Occipital lobe (tissue), 2 donors: Measurements from ENCODE around the gene VPS37B. TPM values are rescaled to one million over a fixed set of nuclear protein-coding genes. Genes with fewer than 3 reads are reported as not detected.

Experiments used
- DNase-seq: peaks from one replicate; lab custom pipeline; 2025; lab: John Stamatoyannopoulos, UW
- total RNA-seq: library from RNA; depleted of rRNA; stranded (reverse); fragments of >200 nt; gene quantifications from one replicate; pipeline ENCODE4 v1.2.3, GENCODE V29; 2014

The VPS37B gene
- total RNA-seq, 1 donor from 2014 or later, result 15.3 TPM

DNA sequence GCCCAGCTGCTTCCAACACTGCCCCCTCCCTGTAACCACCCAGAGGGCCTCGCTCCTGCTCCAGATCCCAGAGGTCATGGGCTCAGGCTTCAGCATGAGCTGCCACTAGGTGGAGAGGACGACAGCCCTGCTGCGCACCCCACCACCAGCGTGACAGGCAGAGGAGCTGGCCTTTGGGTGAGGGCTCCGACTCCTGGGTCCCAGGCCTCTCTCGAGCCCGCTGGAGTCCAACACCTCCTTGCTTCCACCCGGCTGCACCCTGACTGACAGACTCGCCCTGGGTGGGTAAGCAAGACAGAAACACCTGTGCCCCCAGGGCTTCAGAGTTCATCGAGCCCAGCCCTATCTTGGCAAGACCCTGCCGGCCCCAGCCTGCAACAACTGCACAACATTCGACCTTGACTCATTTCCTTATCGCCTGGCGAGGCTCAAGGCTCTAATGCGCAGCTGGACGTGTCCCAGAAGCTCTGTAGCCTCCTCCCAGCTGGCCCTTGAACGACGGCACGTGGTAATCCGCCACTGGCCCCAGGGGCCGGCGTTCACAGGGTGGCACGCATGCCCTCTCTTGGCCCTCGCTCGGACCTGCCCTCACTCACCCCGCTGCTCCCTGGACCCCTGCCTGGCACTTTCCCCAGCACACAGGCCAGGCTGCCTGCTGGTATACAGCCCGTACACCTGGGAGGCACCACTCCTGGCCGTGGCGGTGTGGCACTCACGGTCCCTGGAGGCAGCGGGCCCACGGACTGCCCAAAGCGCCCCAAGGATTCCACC lies 28.0 kb downstream of the VPS37B start:
- no peak for DNase-seq

DNA sequence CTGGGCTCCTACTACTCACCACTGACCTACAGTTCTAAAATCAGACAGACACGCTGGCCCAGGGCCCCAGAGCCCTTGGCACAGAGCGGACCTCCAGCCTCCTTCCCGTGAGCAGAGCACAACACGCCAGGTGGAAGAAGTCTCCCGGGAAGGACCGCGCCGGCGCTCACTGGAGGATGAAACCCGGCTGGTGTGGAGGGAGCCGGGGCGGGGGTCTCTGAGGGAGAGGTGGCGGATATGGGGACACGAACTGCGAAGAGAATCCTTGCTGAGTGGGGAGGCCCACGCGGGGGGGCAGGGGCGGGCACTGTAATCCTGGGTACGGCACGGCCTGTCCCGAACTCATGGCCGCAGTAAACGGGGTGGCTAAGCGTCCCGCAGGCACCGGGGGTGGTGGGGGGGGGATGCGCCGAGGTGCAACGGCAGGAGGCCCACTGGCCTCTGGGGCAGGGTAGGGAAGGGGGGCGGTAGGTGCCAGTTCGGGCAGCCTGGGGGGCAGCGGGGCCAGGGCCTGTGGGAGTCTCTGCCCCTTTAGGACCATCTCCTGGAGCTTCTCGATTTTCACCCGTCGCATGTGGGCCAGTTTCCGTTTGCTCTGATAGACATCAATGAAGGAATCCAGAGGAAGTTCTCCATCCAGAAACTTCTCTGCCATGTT lies 28.8 kb downstream of the VPS37B start:
- DNase-seq, result no peak

- no peak for DNase-seq
Measured at GRCh38 chr12:122866379-122866778, 29.5 kb downstream of the VPS37B start.

DNA sequence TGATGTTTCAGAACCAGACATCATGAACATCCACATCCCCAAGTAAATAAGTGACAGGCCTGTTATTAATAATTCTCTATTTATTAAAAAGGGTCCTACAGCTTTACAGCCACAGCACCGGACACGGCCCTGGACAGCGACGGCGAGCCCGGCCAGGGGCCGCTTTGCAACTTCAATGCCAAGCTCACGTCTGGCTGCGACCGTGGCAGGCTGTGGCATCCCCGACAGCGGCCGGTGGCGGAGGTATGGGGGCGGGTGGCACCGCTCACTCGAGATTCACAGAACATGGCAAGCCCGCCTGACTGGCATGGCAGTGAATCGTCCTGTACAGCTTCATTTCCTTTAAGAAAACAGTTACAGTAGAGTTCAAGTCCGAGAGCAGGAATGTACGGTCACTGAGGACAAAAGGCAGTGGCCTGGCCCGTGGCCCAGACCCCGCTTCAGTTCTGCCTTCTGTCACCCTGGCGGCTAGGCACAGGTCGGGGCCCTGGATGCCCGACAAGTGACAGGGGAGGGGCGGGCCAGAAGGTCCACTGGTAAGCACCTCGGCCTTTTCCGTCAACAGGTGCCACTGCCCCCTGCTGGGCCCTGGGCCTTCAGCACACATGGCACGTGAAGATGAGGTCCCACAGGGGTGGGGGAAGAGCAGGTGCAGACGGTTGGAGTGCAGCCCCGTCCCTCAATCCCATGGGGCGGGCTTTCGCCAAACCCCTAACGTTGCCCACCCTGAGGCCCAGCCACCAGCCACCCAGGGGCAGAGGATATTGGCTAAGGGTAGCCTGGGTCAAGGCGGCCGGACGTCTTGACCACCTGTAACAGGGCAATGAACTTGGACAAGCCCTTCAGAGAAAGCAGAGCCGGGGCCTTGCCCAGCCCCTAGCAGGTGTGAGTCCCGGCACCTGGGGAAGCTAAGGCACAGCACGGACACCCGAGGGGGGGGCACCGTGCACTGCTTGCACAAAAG lies 30.4 kb downstream of the VPS37B start:
- DNase-seq, result no peak

- no peak for DNase-seq
Measured at GRCh38 chr12:122864894-122865253, 31.1 kb downstream of the VPS37B start.

DNA sequence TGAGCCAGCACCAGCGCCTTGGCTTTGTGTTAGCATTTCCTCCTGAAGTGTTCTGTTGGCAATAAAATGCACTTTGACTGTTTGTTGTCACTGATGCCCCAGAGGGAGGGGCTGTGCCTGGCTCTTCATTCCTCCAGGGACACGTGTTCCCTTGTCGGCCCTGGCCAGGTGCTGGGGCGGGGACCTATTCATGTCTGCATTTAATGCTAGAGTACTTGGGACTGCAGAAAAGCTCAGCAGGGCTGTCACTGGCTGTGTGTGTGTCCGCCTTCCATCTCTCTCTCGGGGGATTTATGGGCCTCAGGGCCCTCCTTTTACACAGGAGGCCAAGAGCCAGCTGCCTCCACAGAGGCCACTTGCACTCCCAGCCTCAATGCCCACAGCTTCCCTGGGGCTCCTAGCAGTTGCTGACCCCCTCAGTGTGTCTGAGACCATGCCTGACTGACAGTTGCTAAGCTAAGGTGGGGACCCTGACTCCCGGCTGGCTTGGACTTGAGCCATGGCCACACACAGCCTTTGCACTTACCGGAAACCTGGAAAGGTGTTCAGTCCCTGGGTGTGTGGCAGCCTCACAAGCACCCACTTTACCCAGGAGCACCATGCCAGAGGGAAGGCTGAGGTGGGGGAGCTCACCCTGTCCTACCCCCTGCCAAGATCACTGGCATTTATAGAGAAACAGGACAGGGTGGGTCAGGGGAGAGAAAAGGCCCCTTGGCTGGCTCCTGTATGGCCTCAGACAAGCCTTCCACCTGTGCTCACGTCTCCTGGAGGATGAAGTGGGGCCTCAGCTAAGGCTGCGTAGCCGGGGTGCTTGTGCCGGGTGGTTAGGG lies 32.8 kb downstream of the VPS37B start:
- no peak for DNase-seq

DNA sequence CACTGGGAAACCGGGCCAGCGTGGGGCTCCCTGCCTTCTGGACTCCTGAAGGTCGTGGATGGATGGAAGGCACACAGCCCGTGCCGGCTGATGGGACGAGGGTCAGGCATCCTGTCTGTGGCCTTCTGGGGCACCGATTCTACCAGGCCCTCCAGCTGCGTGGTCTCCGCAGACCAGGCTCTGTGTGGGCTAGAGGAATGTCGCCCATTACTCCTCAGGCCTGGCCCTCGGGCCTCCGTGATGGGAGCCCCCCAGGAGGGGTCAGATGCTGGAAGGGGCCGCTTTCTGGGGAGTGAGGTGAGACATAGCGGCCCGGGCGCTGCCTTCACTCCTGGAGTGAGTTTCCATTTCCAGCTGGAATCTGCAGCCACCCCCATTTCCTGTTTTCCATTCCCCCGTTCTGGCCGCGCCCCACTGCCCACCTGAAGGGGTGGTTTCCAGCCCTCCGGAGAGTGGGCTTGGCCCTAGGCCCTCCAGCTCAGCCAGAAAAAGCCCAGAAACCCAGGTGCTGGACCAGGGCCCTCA lies 33.8 kb downstream of the VPS37B start:
- DNase-seq, result no peak

DNA sequence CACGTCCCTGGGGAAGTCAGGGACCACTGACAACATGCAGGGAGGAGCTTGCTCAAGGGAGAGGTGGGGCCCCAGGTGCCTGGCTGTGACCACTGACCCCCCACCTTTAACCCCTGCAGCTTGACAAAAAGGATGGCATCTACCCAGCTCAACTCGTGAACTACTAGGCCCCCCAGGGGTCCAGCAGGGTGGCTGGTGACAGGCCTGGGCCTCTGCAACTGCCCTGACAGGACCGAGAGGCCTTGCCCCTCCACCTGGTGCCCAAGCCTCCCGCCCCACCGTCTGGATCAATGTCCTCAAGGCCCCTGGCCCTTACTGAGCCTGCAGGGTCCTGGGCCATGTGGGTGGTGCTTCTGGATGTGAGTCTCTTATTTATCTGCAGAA lies 34.3 kb downstream of the VPS37B start:
- no peak for DNase-seq

- DNase-seq, result no peak
Measured at GRCh38 chr12:122860854-122861586, 34.9 kb downstream of the VPS37B start.

DNA sequence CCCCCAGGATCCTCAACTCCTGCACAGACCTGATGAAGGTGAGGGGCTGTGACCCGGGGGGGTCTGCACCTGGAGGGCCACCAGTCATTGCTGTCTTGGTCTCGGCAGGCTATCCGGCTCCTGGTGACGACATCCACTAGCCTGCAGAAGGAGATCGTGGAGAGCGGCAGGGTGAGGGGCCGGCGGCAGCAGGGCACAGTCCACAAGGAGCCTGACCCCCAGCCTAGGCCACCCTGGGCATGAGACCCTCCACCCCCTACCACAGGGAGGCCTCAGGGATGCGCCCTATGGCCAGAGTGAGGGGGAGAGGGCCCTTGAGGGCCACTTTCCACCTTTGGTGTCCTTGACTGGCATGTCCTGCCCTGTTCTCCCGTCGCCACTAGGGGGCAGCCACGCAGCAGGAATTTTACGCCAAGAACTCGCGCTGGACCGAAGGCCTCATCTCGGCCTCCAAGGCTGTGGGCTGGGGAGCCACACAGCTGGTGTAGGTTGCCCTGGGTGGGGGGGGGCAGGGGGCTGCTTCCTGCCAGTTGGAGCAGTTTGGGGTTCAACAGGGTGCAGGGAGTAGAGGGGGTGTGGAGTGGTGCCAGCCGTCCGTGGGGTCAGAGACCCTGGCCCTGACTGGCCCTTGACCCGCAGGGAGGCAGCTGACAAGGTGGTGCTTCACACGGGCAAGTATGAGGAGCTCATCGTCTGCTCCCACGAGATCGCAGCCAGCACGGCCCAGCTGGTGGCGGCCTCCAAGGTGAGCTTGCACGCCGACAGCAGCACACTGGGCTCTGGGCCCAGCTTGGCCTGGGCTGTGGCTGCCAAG lies 35.7 kb downstream of the VPS37B start:
- DNase-seq, result peak; percentile 73

GRCh38 chr12:122859303-122860039 lies 36.5 kb downstream of the VPS37B start:
- no peak for DNase-seq

DNA sequence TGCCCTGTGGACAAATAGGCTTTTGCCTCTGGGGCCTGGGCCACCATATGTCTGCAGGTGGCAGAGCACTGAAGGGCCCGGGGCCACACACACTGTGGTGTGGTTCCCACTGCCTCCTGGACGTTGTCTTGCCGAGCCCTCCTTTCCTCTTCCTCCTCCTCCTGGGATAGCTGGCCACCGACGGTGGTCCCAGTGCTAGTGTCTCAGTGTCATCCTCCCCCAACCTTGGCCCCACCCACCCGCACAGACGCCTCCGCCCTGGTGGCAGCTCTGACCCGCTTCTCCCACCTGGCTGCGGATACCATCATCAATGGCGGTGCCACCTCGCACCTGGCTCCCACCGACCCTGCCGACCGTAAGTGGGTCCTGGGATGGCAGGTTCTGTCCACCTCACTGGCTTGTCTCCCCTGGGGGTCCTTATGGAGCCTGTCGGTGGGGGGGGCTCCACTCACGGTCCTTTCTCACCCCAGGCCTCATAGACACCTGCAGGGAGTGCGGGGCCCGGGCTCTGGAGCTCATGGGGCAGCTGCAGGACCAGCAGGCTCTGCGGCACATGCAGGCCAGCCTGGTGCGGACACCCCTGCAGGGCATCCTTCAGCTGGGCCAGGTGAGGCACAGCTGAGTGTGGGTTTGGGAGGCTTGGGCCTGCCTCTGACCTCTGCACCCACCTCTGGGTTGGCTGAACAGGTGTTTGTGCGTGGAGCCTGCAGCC lies 37.2 kb downstream of the VPS37B start:
- no peak for DNase-seq

- no peak for DNase-seq
Measured at GRCh38 chr12:122858171-122858570, 37.8 kb downstream of the VPS37B start.

GRCh38 chr12:122856999-122857671 lies 38.8 kb downstream of the VPS37B start:
- no peak for DNase-seq

- no peak for DNase-seq
Measured at GRCh38 chr12:122855928-122856831, 39.7 kb downstream of the VPS37B start.

DNA sequence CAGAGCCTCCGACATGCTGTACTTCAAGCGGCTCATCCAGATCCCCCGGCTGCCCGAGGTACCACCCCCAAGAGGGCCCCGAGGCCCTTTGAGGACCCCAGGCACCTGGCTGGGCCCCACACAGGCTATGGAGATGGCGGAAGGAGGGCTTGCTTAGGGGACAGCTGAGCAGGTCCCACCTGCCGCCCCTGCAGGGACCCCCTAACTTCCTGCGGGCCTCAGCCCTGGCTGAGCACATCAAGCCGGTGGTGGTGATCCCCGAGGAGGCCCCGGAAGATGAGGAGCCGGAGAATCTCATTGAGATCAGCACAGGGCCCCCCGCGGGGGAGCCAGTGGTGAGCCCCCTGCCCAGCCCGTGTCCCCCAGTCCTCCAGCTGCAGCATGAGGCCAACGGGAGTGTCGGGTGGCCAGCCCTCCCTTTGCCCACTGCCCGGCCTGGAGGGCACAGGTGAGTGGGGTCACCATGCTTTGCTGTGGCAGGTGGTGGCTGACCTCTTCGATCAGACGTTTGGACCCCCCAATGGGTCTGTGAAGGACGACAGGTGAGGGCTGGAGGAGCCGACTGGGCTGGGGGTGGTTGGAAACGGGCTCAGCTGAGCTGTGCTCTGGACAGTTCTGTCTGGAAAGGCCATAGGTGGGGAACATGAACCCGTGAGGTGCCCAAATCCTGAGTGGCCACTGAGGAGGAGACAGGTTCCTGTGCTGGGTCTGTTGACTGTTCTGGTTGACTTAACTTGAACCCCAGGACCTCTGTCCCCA lies 40.7 kb downstream of the VPS37B start:
- DNase-seq, result no peak
